ENCODE measurements around the gene BTF3.

GRCh38 chr5:73534971-73535370 lies 36.7 kb downstream of the BTF3 start:
- no peak for TF ChIP-seq POLR2AphosphoS5 (IDR thresholded peaks at IDR 0.05; ENCODE audit: low read depth, low read length)
- no peak for TF ChIP-seq POLR2A (IDR thresholded peaks at IDR 0.05; ENCODE audit: low read depth, low read length)
